NCI-H2227 treated with DMSO at 0.1 percent for 48 hours (cell line): ENCODE data around the gene NCK1.

Source experiments
- DNase-seq: peaks from one replicate; lab custom pipeline; 2025; lab: John Stamatoyannopoulos, UW

The NCK1 gene

GRCh38 chr3:136861890-136862616, at the start of gene NCK1:
Gene NCK1, plus strand, starts transcription at chr3:136862208. Its CDS starts 65,794 bp downstream, at chr3:136928002.
- DNase-seq: peak; percentile 88

- DNase-seq: no peak
Observed at GRCh38 chr3:136817448-136817847, 44.6 kb upstream of the NCK1 start.

GRCh38 chr3:136818191-136818768, 43.7 kb upstream of the NCK1 start:
- peak; percentile 41 for DNase-seq

- peak; percentile 73 for DNase-seq
Observed at GRCh38 chr3:136818769-136819391, 43.1 kb upstream of the NCK1 start, which contains the start of gene SLC35G2. Gene SLC35G2, plus strand, starts transcription at chr3:136819126. Its CDS starts 35,335 bp downstream, at chr3:136854461.

- no peak for DNase-seq
Observed at GRCh38 chr3:136819392-136819730, 42.6 kb upstream of the NCK1 start.

- no peak for DNase-seq
Observed at GRCh38 chr3:136819731-136820679, 42.0 kb upstream of the NCK1 start.

- no peak for DNase-seq
Observed at GRCh38 chr3:136831461-136831860, 30.5 kb upstream of the NCK1 start.

GRCh38 chr3:136835089-136835812, 26.8 kb upstream of the NCK1 start:
- no peak for DNase-seq

GRCh38 chr3:136835813-136836510, 26.0 kb upstream of the NCK1 start:
- no peak for DNase-seq

GRCh38 chr3:136836511-136837156, 25.4 kb upstream of the NCK1 start:
- no peak for DNase-seq

- DNase-seq: no peak
Observed at GRCh38 chr3:136838641-136839555, 23.1 kb upstream of the NCK1 start.

GRCh38 chr3:136839556-136839931, 22.5 kb upstream of the NCK1 start:
- DNase-seq: no peak

GRCh38 chr3:136840252-136840651, 21.8 kb upstream of the NCK1 start:
- no peak for DNase-seq

GRCh38 chr3:136842294-136842693, 19.7 kb upstream of the NCK1 start:
- no peak for DNase-seq

- no peak for DNase-seq
Observed at GRCh38 chr3:136844724-136845123, 17.3 kb upstream of the NCK1 start.

- DNase-seq: no peak
Observed at GRCh38 chr3:136852180-136852579, 9.8 kb upstream of the NCK1 start.

- DNase-seq: no peak
Observed at GRCh38 chr3:136856665-136857064, 5.3 kb upstream of the NCK1 start.

- no peak for DNase-seq
Observed at GRCh38 chr3:136858381-136858780, 3.6 kb upstream of the NCK1 start.

GRCh38 chr3:136860541-136860940, 1.5 kb upstream of the NCK1 start:
- DNase-seq: no peak
